GM12801 (cell line): ENCODE measurements around the gene HS1BP3.

Experiments
- CTCF ChIP-seq: IDR thresholded peaks from one replicate; pipeline ENCODE4 v1.5.1; 2011; ENCODE audit warnings: control low read depth; ENCODE audit not compliant: insufficient read length; ENCODE audit errors: extremely low read depth

The HS1BP3 gene

GRCh38 chr2:20650877-20651730 is at the start of gene HS1BP3:
HS1BP3 (minus strand) TSS chr2:20651098; CDS start chr2:20651063, 35 bp downstream.
- no peak for TF ChIP-seq CTCF

- no peak for TF ChIP-seq CTCF
Measured at GRCh38 chr2:20698916-20699613, 48.2 kb upstream of the HS1BP3 start.

- no peak for TF ChIP-seq CTCF
Measured at GRCh38 chr2:20697322-20697934, 46.5 kb upstream of the HS1BP3 start.

- TF ChIP-seq CTCF, result no peak
Measured at GRCh38 chr2:20696366-20696765, 45.5 kb upstream of the HS1BP3 start.

- TF ChIP-seq CTCF, result no peak
Measured at GRCh38 chr2:20693317-20693716, 42.4 kb upstream of the HS1BP3 start.

- TF ChIP-seq CTCF, result no peak
Measured at GRCh38 chr2:20692081-20692480, 41.2 kb upstream of the HS1BP3 start.

GRCh38 chr2:20691076-20691734 is 40.3 kb upstream of the HS1BP3 start:
- no peak for TF ChIP-seq CTCF
